ENCODE data around the gene DDC.

The DDC gene

DNA sequence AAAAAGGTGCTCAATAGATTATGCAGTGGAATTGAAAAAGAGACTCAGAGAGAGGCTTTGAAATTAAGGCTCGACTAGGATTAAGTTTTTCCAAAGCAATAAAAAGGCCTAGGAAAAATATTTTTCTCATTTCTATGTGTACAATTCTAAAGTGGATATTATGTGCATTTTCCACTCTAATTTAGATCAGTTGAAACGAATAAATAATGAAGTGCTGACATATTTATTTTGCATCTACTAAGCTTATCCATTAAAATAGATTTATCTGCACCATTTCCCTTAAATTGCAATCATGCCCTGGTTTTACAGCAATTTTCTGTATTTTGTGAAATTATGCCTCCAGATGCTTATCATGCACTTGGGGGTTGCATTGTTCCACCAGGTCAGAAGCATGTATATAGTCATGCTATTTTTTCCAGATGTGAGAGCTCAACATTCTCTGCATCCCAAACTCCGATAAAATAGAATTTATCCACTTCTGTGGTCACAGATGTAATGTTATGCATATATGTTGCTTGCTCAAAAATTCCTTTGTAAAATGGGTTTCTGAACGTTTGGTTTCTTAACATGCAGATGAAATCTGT lies 133.4 kb downstream of the DDC start:
- TF ChIP-seq, protein P1, sequence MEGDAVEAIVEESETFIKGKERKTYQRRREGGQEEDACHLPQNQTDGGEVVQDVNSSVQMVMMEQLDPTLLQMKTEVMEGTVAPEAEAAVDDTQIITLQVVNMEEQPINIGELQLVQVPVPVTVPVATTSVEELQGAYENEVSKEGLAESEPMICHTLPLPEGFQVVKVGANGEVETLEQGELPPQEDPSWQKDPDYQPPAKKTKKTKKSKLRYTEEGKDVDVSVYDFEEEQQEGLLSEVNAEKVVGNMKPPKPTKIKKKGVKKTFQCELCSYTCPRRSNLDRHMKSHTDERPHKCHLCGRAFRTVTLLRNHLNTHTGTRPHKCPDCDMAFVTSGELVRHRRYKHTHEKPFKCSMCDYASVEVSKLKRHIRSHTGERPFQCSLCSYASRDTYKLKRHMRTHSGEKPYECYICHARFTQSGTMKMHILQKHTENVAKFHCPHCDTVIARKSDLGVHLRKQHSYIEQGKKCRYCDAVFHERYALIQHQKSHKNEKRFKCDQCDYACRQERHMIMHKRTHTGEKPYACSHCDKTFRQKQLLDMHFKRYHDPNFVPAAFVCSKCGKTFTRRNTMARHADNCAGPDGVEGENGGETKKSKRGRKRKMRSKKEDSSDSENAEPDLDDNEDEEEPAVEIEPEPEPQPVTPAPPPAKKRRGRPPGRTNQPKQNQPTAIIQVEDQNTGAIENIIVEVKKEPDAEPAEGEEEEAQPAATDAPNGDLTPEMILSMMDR (IDR thresholded peaks at IDR 0.05; ENCODE audit: borderline replicate concordance, insufficient read depth, low read depth, low read length) = no peak

DNA sequence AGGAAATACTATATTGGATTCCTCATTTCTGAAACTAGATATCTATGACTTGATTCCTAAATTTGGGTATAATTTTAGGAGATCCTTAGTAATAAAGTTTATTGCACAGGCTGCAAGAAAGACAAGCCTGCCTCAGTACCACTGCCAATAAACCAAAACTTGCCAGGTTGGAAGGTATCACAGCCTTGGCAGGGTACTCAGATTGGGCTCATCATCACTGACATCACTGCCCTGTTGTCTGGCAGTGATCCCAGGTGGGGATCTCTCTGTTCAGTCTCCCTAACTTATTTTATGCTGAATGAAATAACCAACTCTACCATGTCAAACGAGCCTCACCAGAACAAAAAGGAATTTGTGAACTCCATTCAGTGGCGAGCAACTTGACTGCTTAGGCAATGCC lies 133.9 kb downstream of the DDC start:
- H3K4me3 ChIP-seq (ENCODE audit: low read depth, low read length) = no peak overlapping the region
- TF ChIP-seq, protein P1 (IDR thresholded peaks at IDR 0.05; ENCODE audit: borderline replicate concordance, insufficient read depth, low read depth, low read length) = no peak

More for the DNA sequence above, 133.4 kb downstream of the DDC start:
- no peak overlapping the region for H3K4me3 ChIP-seq (ENCODE audit: low read depth, low read length)

DNA sequence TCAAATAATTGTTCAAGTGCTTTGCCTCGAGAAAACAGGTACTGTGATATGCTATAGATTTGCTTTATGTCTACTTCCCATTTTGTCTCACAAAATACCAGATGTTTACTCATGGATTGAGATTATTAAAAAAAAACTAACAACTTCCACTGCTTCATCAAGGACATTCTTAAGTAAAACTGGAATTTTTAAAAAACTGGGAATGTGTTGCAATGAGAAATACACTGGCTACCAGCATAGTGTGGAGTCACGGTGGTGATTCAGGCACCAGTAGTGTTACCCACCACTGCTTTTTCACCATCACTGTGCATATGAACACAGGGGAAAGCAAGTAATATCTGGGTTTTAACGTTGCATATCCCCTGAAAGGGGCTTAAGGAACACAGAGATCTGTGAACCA lies 136.3 kb downstream of the DDC start:
- H3K4me3 ChIP-seq (ENCODE audit: low read depth, low read length) = no peak overlapping the region
- TF ChIP-seq, protein P1 (IDR thresholded peaks at IDR 0.05; ENCODE audit: borderline replicate concordance, insufficient read depth, low read depth, low read length) = no peak

DNA sequence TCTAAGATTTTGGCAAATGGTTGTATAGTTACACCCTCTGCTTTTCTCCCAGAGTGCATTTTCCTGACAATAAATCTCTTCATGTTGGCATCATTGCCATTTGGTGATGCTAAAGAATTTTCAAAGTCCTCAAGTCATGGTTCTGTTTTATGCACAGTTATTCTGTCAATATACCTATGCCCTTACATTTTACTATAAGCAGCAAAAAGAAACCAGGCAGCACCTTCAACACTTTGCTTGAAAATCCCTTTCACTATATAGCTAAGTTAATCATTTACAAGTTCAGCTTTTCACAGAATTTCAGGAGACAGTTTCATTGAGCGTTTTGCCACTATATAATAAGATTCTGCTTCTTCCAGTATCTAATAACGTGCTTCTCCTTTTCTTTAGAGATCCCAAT lies 137.7 kb downstream of the DDC start:
- no peak overlapping the region for H3K4me3 ChIP-seq (ENCODE audit: low read depth, low read length)
- TF ChIP-seq, protein P1 (IDR thresholded peaks at IDR 0.05; ENCODE audit: borderline replicate concordance, insufficient read depth, low read depth, low read length) = no peak

DNA sequence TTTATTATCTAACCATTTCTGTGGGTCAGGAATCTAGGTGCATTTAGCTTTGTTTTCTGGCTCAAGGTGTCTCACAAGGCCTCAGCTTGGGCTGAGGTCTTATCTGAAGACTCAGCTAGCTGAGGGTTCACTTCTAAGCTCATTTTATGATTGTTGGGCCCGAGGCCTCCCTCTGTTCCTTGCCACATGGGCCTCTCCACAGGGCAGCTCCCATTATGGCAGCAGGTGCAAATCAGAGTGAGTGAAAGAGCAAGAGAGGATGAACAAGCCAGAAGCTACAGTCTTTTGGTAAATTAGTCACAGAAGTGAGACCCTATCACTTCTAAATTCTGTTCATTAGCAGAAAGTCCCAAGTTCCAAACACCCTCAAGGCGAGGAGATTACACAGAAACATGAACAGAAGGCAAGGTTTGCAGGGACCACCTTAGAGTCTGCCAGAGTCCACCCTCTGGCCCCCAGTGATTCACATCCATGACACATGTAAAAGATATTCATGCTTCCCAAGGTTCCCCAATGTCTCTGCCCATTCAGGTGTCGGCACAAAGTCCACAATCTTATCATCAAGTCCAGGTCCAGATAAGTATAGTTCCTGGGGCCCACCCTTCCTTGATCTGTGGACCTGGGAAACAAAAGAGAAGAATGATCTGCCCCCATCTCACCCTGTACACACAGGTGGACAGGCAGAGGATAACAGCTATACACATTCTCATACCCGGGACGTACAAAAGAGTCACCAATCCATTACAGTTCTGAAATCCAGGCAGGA lies 138.7 kb downstream of the DDC start:
- TF ChIP-seq, protein P1 (IDR thresholded peaks at IDR 0.05; ENCODE audit: borderline replicate concordance, insufficient read depth, low read depth, low read length) = no peak
- H3K4me3 ChIP-seq (ENCODE audit: low read depth, low read length) = no peak overlapping the region

DNA sequence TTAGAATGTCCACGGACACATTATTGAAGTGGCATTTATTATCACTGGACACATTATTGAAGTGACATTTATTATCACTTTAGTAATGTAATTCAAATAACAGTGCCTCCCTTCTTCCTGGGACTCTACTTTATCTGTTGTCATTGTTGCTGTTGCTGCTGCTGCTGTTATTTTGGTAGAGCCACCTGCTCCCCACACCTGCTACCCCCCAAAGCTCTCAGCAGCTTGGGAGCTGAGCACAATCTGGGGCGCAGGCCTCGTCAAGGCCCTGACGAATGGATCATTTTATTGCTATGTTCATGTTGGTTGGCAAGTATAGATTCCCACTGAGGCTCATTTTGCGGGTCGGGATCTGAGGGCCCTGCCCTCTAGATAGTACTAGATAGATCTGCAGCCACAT lies 139.9 kb downstream of the DDC start:
- no peak overlapping the region for H3K4me3 ChIP-seq (ENCODE audit: low read depth, low read length)
- TF ChIP-seq, protein P1 (IDR thresholded peaks at IDR 0.05; ENCODE audit: borderline replicate concordance, insufficient read depth, low read depth, low read length) = no peak

DNA sequence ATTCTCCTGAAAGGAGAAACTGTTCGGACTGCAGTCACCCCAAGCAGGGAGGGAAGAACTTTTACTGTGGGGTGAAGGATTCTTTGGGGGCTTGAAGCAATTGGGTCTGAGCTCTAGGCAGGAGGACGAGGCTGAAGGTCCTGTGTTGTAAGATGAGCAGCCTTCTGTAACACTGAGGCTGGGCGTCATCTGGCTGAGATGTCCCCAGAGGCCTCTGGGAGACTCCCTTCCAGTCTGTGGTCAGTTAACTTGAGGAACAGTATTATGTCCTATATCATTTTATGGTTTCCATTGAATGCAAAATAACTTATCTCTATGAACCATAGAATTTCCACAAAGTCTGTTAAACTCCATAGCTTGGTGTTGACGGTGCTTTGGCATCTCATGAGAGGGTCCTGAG lies 141.3 kb downstream of the DDC start:
- TF ChIP-seq, protein P1 (IDR thresholded peaks at IDR 0.05; ENCODE audit: borderline replicate concordance, insufficient read depth, low read depth, low read length) = no peak
- no peak overlapping the region for H3K4me3 ChIP-seq (ENCODE audit: low read depth, low read length)
